ENCODE results near the gene GRM7. TPM values are rescaled to one million over a fixed set of nuclear protein-coding genes. Genes with fewer than 3 reads are reported as not detected.

GRM7 gene
- total RNA-seq, 4 donors from 2014 or later = 0.09 TPM; not detected in 3

GRCh38 chr3:7678521-7678920 lies 817.6 kb downstream of the GRM7 start:
- Histone ChIP-seq H3K27me3 (no peaks in the 10 kb centered on the region), H3K27ac (no peak overlapping the region), H3K36me3 (no peaks in the 10 kb centered on the region), H3K9me3 (no peaks in the 10 kb centered on the region), H3K4me1 (no peaks in the 10 kb centered on the region), H3K4me3 (no peak overlapping the region)
- intact Hi-C loops (cut with DNase I) = no loop called here
- 72 to 76% methylated on average over 3 of the region's 3 CpGs for WGBS, 2 donors
- TF ChIP-seq, protein P1, sequence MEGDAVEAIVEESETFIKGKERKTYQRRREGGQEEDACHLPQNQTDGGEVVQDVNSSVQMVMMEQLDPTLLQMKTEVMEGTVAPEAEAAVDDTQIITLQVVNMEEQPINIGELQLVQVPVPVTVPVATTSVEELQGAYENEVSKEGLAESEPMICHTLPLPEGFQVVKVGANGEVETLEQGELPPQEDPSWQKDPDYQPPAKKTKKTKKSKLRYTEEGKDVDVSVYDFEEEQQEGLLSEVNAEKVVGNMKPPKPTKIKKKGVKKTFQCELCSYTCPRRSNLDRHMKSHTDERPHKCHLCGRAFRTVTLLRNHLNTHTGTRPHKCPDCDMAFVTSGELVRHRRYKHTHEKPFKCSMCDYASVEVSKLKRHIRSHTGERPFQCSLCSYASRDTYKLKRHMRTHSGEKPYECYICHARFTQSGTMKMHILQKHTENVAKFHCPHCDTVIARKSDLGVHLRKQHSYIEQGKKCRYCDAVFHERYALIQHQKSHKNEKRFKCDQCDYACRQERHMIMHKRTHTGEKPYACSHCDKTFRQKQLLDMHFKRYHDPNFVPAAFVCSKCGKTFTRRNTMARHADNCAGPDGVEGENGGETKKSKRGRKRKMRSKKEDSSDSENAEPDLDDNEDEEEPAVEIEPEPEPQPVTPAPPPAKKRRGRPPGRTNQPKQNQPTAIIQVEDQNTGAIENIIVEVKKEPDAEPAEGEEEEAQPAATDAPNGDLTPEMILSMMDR (IDR thresholded peaks at IDR 0.05) = no peak
- no peak for TF ChIP-seq POLR2A (IDR thresholded peaks at IDR 0.05)
- DNase-seq = no peak

GRCh38 chr3:7682822-7683229 lies 821.9 kb downstream of the GRM7 start:
- no peak overlapping the region for H3K27ac ChIP-seq
- H3K9me3 ChIP-seq = no peaks in the 10 kb centered on the region
- H3K4me1 ChIP-seq = no peaks in the 10 kb centered on the region
- DNase-seq = no peak
- no peak overlapping the region for H3K4me3 ChIP-seq
- WGBS, 2 donors = 17 to 27% methylated on average over 4 of the region's 4 CpGs
- no peaks in the 10 kb centered on the region for H3K36me3 ChIP-seq
- intact Hi-C loops (cut with DNase I) = no loop called here
- TF ChIP-seq POLR2A (IDR thresholded peaks at IDR 0.05) = no peak
- TF ChIP-seq, protein P1 (IDR thresholded peaks at IDR 0.05) = no peak
- no peaks in the 10 kb centered on the region for H3K27me3 ChIP-seq

DNA sequence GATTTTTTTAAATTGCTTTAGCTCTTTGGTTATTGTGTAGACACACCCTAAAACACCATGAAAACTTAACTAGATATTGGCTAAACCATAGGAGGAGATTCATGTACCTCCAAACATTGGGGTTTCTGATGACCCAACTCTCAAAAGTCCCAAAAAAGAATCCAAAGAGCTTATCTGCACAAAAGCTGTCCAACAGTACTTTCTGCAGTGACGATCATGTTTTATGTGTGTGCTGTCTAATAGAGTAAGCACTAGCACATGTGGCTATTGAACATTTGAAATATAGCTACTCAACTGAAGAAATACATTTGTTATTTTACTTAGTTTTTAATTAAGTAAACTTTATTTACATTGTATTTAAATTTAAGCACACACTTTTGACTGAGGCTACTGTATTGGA lies 822.5 kb downstream of the GRM7 start:
- intact Hi-C loops (cut with DNase I) = no loop called here
- WGBS, 2 donors = 65 to 71% methylated on average over 1 of the region's 1 CpG
- Histone ChIP-seq H3K27ac (no peak overlapping the region), H3K36me3 (no peaks in the 10 kb centered on the region), H3K4me1 (no peaks in the 10 kb centered on the region), H3K27me3 (no peaks in the 10 kb centered on the region), H3K4me3 (no peak overlapping the region), H3K9me3 (no peaks in the 10 kb centered on the region)
- no peak for TF ChIP-seq POLR2A (IDR thresholded peaks at IDR 0.05)
- TF ChIP-seq, protein P1 (IDR thresholded peaks at IDR 0.05) = no peak
- DNase-seq = no peak

DNA sequence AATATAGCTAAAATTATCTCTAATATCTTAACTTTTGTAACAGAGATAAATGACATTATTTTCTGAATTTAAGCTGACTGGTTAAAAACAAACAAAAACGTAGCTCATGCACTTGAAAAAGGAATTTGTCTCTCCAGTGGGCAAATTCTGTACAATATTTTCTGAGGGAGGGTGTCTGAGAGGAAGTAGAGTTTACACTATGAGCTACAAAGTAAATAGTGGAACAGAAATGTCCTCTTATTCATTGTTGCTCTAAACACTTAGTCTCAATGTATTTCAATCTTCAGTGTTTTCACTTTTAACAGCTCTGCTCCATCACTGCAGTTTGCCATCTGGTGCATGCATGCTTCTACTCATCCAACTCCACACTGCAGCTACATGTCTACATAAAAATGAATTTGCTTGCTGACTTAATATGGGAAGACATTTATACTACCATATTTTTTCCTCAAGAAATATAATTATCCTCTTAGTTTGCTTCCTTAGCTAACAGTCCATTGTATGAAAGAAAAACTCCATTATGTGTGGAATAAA lies 823.3 kb downstream of the GRM7 start:
- DNase-seq = no peak
- WGBS, 2 donors = 7 to 27% methylated on average over 1 of the region's 1 CpG
- intact Hi-C loops (cut with DNase I) = no loop called here
- no peaks in the 10 kb centered on the region for H3K9me3 ChIP-seq
- TF ChIP-seq POLR2A (IDR thresholded peaks at IDR 0.05) = no peak
- TF ChIP-seq, protein P1 (IDR thresholded peaks at IDR 0.05) = no peak
- no peak overlapping the region for H3K27ac ChIP-seq
- no peaks in the 10 kb centered on the region for H3K4me1 ChIP-seq
- H3K27me3 ChIP-seq = no peaks in the 10 kb centered on the region
- no peaks in the 10 kb centered on the region for H3K36me3 ChIP-seq
- H3K4me3 ChIP-seq = no peak overlapping the region

DNA sequence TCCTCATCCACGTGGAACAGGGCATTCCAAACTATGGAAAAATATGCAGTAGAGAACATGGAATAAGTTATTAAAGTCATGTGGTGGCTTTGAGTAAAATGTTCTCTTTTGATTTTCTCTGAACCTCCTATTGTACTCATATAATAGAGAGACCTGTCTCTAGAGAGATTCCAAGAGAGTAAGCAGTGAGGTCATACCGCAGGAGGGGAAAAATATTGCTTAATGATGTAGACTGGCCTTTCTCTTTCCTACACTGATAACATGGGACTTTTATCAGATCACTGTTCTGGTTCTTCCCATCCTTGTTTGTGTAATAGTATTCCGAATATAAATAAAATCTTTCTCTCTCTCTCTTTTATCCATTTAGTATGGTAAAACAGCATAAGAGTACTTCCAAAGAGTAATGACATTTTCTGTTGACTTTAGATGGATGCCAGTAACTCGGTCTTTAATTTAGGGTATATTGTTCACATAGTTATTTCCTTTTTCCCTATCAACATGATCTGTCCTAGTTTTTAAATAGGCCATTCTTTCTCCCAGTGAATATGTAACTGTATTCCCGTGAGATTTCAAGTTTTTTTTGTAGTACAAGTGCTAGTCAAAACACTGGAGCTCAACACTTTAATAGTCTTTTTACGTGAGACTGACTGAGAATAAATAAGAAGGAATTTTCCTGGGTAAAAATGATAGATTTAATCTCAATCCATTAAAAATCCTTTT lies 826.7 kb downstream of the GRM7 start:
- no peak overlapping the region for H3K4me3 ChIP-seq
- no peaks in the 10 kb centered on the region for H3K9me3 ChIP-seq
- intact Hi-C loops (cut with DNase I) = no loop called here
- TF ChIP-seq POLR2A (IDR thresholded peaks at IDR 0.05) = no peak
- TF ChIP-seq, protein P1 (IDR thresholded peaks at IDR 0.05) = no peak
- H3K36me3 ChIP-seq = no peaks in the 10 kb centered on the region
- 72 to 75% methylated on average over 6 of the region's 6 CpGs for WGBS, 2 donors
- H3K4me1 ChIP-seq = no peaks in the 10 kb centered on the region
- no peaks in the 10 kb centered on the region for H3K27me3 ChIP-seq
- no peak overlapping the region for H3K27ac ChIP-seq
- DNase-seq = no peak
